ENCODE data around the gene GRIFIN. TPM values are rescaled to one million over a fixed set of nuclear protein-coding genes. Genes with fewer than 3 reads are reported as not detected.

The GRIFIN gene
- total RNA-seq, 4 donors from 2014 or later = not detected

GRCh38 chr7:2512713-2513112, 36.5 kb upstream of the GRIFIN start:
- Histone ChIP-seq H3K27ac (peak overlapping the region in 2 of 4 donors; percentile 64 to 86), H3K36me3 (no peaks in the 10 kb centered on the region), H3K4me3 (no peak overlapping the region), H3K9me3 (no peaks in the 10 kb centered on the region), H3K4me1 (peaks cover 40 to 52% (median 48%) of the 10 kb centered on the region in 3 donors), H3K27me3 (peaks cover 0 to 80% (median 0%) of the 10 kb centered on the region in 4 donors)
- no peak for DNase-seq
- WGBS, 2 donors = 75 to 86% methylated on average over 3 of the region's 3 CpGs
- intact Hi-C loops (cut with DNase I) = no loop called here
- no peak for TF ChIP-seq CTCF (IDR thresholded peaks at IDR 0.05)
- no peak for TF ChIP-seq POLR2A (IDR thresholded peaks at IDR 0.05)

GRCh38 chr7:2512179-2512661, 36.0 kb upstream of the GRIFIN start:
- Histone ChIP-seq H3K4me1 (peaks cover 40 to 56% (median 51%) of the 10 kb centered on the region in 3 donors), H3K9me3 (no peaks in the 10 kb centered on the region), H3K4me3 (peak overlapping the region in 1 of 4 donors; percentile 22), H3K27ac (peak overlapping the region; percentile 39 to 86 (median 66)), H3K36me3 (no peaks in the 10 kb centered on the region), H3K27me3 (peaks cover 0 to 80% (median 0%) of the 10 kb centered on the region in 4 donors)
- WGBS, 2 donors = 33 to 38% methylated on average over 1 to 3 of the region's 12 CpGs
- TF ChIP-seq POLR2A (IDR thresholded peaks at IDR 0.05) = no peak
- DNase-seq = no peak
- intact Hi-C loops (cut with DNase I) = no loop called here

- Histone ChIP-seq H3K27ac (peak overlapping the region; percentile 39 to 86 (median 66)), H3K4me3 (peak overlapping the region in 1 of 4 donors; percentile 22), H3K4me1 (peaks cover 40 to 56% (median 51%) of the 10 kb centered on the region in 3 donors), H3K27me3 (peaks cover 0 to 78% (median 0%) of the 10 kb centered on the region in 4 donors), H3K9me3 (no peaks in the 10 kb centered on the region), H3K36me3 (no peaks in the 10 kb centered on the region)
- TF ChIP-seq CTCF (IDR thresholded peaks at IDR 0.05) (no peak), POLR2A (IDR thresholded peaks at IDR 0.05) (no peak)
- intact Hi-C loops (cut with DNase I) = no loop called here
- 13% methylated on average over 6 of the region's 18 CpGs; no CpG with 5 or more reads in 1 of the 2 donors for WGBS, 2 donors
- no peak for DNase-seq
These were observed 35.6 kb upstream of the GRIFIN start for GRCh38 chr7:2511769-2512168.

- peak overlapping the region in 1 of 4 donors; percentile 22 for H3K4me3 ChIP-seq
- intact Hi-C loops (cut with DNase I) = no loop called here
These were observed 34.9 kb upstream of the GRIFIN start for GRCh38 chr7:2510909-2511768.

More at GRCh38 chr7:2510909-2511768, 34.9 kb upstream of the GRIFIN start:
- peak overlapping the region; percentile 39 to 86 (median 66) for H3K27ac ChIP-seq
- peaks cover 0 to 78% (median 0%) of the 10 kb centered on the region in 4 donors for H3K27me3 ChIP-seq
- no peak for TF ChIP-seq CTCF (IDR thresholded peaks at IDR 0.05)
- peak in 1 of 4 donors; percentile 34 for TF ChIP-seq POLR2A (IDR thresholded peaks at IDR 0.05)
- H3K4me1 ChIP-seq = peaks cover 40 to 56% (median 51%) of the 10 kb centered on the region in 3 donors
- no peaks in the 10 kb centered on the region for H3K9me3 ChIP-seq
- no peak for DNase-seq
- H3K36me3 ChIP-seq = no peaks in the 10 kb centered on the region
- 18 to 53% methylated on average over 5 to 9 of the region's 27 CpGs for WGBS, 2 donors
